ENCODE data around the gene GPS1. TPM values are rescaled to one million over a fixed set of nuclear protein-coding genes. Genes with fewer than 3 reads are reported as not detected.

Gene GPS1
- total and polyA plus RNA-seq, 2 donors (not counting 1 experiment from before 2014, with no cell fraction given), result 80.5 to 124 TPM

DNA sequence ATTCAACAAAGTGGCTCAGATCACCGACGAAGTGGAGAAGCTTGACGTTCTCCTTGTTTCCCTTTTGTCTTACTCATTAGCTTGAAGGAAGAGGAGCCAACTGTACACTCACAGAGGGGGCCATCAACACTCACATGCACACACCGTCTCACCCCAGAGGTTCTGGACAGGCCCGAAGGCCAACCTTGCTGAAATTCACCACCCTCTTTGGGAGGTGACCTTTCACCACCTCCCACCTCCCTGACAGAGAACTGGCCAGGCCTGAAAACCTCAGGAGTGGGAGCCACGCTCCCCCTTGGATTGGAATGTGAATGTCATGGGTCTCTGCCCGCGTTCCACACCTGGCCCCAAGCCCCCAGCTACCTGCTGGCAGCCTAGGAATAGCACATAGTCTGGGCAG, 16.2 kb upstream of the GPS1 start:
- POLR2A ChIA-PET, result no interaction called here
- CTCF ChIA-PET, result interaction anchor here (0.8 to 1.7 kb wide), 2 partner anchors 14 to 76 kb away, joined by 3 to 13 read pairs; no protein-coding TSS in a partner anchor
- peak overlapping the region; percentile 7 for H3K27ac Mint-ChIP-seq

More for the DNA sequence above, 16.2 kb upstream of the GPS1 start:
- Histone ChIP-seq H3K9me3 (ENCODE audit: control extremely low read depth in 1 of 3, control insufficient read depth in 2 of 3, insufficient read depth in 1 of 3, low read length in 2 of 3) (peaks cover 0 to 7% (median 0%) of the 10 kb centered on the region in 3 donors), H3K27me3 (replicated peaks in 1 of 4; ENCODE audit: control extremely low read depth in 1 of 4, control insufficient read depth in 3 of 4, insufficient read depth in 4 of 4, low read length in 3 of 4) (peaks cover 0 to 14% (median 3%) of the 10 kb centered on the region in 4 experiments), H2AFZ (ENCODE audit: insufficient read depth, low read depth, low read length, poor library complexity, severe bottlenecking) (no peak overlapping the region), H3K4me2 (replicated peaks; ENCODE audit: low read depth, low read length, poor library complexity, severe bottlenecking) (no peak overlapping the region), H3K36me3 (replicated peaks in 1 of 2; ENCODE audit: control extremely low read depth in 1 of 2, control insufficient read depth in 1 of 2, extremely low read depth in 1 of 2, insufficient read depth in 2 of 2, low read length in 1 of 2) (no peaks in the 10 kb centered on the region), H3K27ac (ENCODE audit: low read length in 2 of 2) (no peak overlapping the region), H3K79me2 (ENCODE audit: control insufficient read depth, insufficient read depth, low read length) (peaks cover 14% of the 10 kb centered on the region), H3K4me1 (ENCODE audit: control insufficient read depth in 2 of 2, insufficient read depth in 2 of 2, low read length in 2 of 2) (peaks cover 22 to 31% of the 10 kb centered on the region in 2 donors), H3K4me3 (ENCODE audit: control extremely low read depth in 1 of 5, extremely low read depth in 1 of 5, insufficient read depth in 1 of 5, low read depth in 2 of 5, low read length in 4 of 5) (no peak overlapping the region), H4K20me1 (ENCODE audit: control insufficient read depth, insufficient read depth, low read length, poor library complexity, severe bottlenecking) (peaks cover 32% of the 10 kb centered on the region), H3K9ac (ENCODE audit: low read length) (no peak overlapping the region)
- intact Hi-C loops (cut with micrococcal nuclease), result loop anchor here (10.0 kb wide), 1 partner anchor 519 kb away; no protein-coding TSS in a partner anchor
- TF ChIP-seq EZH2 (IDR thresholded peaks at IDR 0.05; ENCODE audit: borderline replicate concordance, insufficient read depth, low read depth, low read length, poor library complexity, severe bottlenecking), result no peak
- TF ChIP-seq, protein P1, sequence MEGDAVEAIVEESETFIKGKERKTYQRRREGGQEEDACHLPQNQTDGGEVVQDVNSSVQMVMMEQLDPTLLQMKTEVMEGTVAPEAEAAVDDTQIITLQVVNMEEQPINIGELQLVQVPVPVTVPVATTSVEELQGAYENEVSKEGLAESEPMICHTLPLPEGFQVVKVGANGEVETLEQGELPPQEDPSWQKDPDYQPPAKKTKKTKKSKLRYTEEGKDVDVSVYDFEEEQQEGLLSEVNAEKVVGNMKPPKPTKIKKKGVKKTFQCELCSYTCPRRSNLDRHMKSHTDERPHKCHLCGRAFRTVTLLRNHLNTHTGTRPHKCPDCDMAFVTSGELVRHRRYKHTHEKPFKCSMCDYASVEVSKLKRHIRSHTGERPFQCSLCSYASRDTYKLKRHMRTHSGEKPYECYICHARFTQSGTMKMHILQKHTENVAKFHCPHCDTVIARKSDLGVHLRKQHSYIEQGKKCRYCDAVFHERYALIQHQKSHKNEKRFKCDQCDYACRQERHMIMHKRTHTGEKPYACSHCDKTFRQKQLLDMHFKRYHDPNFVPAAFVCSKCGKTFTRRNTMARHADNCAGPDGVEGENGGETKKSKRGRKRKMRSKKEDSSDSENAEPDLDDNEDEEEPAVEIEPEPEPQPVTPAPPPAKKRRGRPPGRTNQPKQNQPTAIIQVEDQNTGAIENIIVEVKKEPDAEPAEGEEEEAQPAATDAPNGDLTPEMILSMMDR (IDR thresholded peaks at IDR 0.05), result no peak
- ATAC-seq (ENCODE audit: low read depth) (no peak), DNase-seq (no peak)
- Mint-ChIP-seq H3K4me3 (peak overlapping the region; percentile 90), H3K4me1 (peaks cover 25% of the 10 kb centered on the region), H3K9me3 (ENCODE audit: insufficient read depth) (no peaks in the 10 kb centered on the region), H3K27me3 (no peaks in the 10 kb centered on the region)
- 100% methylated on average over 3 of the region's 8 CpGs for WGBS (ENCODE audit: insufficient coverage)
